ENCODE results near the gene CALML4. TPM values are rescaled to one million over a fixed set of nuclear protein-coding genes. Genes with fewer than 3 reads are reported as not detected.

Gene CALML4
- total RNA-seq, 1 donor, result 2.7 TPM

DNA sequence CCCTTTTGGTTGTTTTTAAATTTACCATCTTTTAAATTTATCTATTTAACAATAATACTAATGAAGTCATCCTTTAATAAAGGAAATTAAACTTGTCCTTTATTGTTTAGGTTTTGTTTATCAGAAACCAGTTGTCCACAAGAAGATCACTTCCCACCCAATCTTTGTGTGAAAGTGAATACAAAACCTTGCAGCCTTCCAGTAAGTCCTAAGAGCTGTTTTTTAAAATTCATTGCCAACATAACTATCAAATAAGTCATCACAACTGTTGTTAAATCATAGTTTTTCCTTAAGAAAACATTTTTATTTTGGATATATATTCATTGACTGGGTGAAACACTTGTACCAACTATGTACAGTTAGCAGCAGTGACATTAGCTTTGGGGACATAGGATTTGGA is 59.4 kb downstream of the CALML4 start:
- no peak overlapping the region for H3K4me3 ChIP-seq (ENCODE audit: low read depth, low read length)
- TF ChIP-seq, protein P1, sequence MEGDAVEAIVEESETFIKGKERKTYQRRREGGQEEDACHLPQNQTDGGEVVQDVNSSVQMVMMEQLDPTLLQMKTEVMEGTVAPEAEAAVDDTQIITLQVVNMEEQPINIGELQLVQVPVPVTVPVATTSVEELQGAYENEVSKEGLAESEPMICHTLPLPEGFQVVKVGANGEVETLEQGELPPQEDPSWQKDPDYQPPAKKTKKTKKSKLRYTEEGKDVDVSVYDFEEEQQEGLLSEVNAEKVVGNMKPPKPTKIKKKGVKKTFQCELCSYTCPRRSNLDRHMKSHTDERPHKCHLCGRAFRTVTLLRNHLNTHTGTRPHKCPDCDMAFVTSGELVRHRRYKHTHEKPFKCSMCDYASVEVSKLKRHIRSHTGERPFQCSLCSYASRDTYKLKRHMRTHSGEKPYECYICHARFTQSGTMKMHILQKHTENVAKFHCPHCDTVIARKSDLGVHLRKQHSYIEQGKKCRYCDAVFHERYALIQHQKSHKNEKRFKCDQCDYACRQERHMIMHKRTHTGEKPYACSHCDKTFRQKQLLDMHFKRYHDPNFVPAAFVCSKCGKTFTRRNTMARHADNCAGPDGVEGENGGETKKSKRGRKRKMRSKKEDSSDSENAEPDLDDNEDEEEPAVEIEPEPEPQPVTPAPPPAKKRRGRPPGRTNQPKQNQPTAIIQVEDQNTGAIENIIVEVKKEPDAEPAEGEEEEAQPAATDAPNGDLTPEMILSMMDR (IDR thresholded peaks at IDR 0.05; ENCODE audit: insufficient read depth, low read length), result no peak
- DNase-seq (ENCODE audit: low read depth), result peak; percentile 18

- TF ChIP-seq, protein P1 (IDR thresholded peaks at IDR 0.05; ENCODE audit: insufficient read depth, low read length), result no peak
- no peak for DNase-seq (ENCODE audit: low read depth)
- no peak overlapping the region for H3K4me3 ChIP-seq (ENCODE audit: low read depth, low read length)
These were observed 61.3 kb downstream of the CALML4 start for GRCh38 chr15:68143785-68144184.

DNA sequence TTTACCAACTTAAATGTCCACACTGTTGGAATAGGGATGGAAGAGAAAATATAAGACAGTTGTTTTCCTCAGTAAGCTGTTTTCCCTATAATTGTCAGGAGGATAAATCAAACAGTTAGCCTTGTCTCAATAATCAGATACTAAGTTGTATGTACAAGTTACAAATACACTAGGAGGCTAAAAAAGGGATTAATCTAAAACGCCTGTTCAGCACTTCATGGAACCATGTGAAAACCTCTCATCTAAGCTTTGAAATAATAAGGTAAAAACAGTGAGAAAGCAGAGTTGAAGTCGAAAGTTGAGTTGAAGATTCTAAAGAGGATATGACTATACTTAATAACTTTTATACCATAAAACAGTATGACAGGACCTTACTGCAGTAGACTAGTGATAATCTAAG is 62.0 kb downstream of the CALML4 start:
- H3K4me3 ChIP-seq (ENCODE audit: low read depth, low read length), result no peak overlapping the region
- no peak for DNase-seq (ENCODE audit: low read depth)
- TF ChIP-seq, protein P1 (IDR thresholded peaks at IDR 0.05; ENCODE audit: insufficient read depth, low read length), result no peak

Other genes starting within 250 kb of the CALML4 start
- 39.0 and 58.1 TPM in 2 replicates for gene PIAS1, start 151.0 kb downstream of the CALML4 start, total RNA-seq (ENCODE audit: low replicate concordance)
- 8.9 and 25.9 TPM in 2 replicates for gene CLN6, start 24.4 kb upstream of the CALML4 start, total RNA-seq (ENCODE audit: low replicate concordance)
- gene FEM1B, start 72.4 kb upstream of the CALML4 start, total RNA-seq (ENCODE audit: low replicate concordance), result 42.4 and 45.5 TPM in 2 replicates
- gene ITGA11, start 226.8 kb upstream of the CALML4 start, total RNA-seq (ENCODE audit: low replicate concordance), result 81.1 and 105 TPM in 2 replicates